Inflammatory macrophage treated with lipopolysaccharide for 1 hour (primary cell): ENCODE measurements around the gene VASH1.
"Not testable (repeated sequence)": the region's sequence is repeated elsewhere in the genome, so short reads cannot be mapped to it uniquely, and the experiment has no call there.

Source experiments
- DNase-seq, 2 donors: peaks; one replicate each; pipeline ENCODE4 v3.0.0-alpha.2; 2020 to 2022

Gene VASH1

GRCh38 chr14:76761136-76761959 lies at the start of gene VASH1:
VASH1 (plus strand) TSS chr14:76761468; CDS start chr14:76762822, 1,354 bp downstream.
- DNase-seq, result peak; percentile 64 to 71

GRCh38 chr14:76713121-76713520 lies 48.1 kb upstream of the VASH1 start:
- DNase-seq, result no peak

- DNase-seq, result no peak
Measured at GRCh38 chr14:76714470-76714869, 46.8 kb upstream of the VASH1 start.

- no peak for DNase-seq
Measured at GRCh38 chr14:76715101-76715500, 46.2 kb upstream of the VASH1 start.

- DNase-seq, result peak; percentile 35 to 41
Measured at GRCh38 chr14:76715511-76716081, 45.7 kb upstream of the VASH1 start.

- no peak for DNase-seq
Measured at GRCh38 chr14:76716285-76716684, 45.0 kb upstream of the VASH1 start.

GRCh38 chr14:76717508-76718290 lies 43.6 kb upstream of the VASH1 start:
- no peak for DNase-seq

- no peak for DNase-seq
Measured at GRCh38 chr14:76718306-76719040, 42.8 kb upstream of the VASH1 start.

GRCh38 chr14:76719666-76720065 lies 41.6 kb upstream of the VASH1 start:
- no peak for DNase-seq

- peak in 1 of 2 donors; percentile 46 for DNase-seq
Measured at GRCh38 chr14:76720382-76720813, 40.9 kb upstream of the VASH1 start.

GRCh38 chr14:76721506-76721905 lies 39.8 kb upstream of the VASH1 start:
- not testable (repeated sequence) for DNase-seq

- no peak for DNase-seq
Measured at GRCh38 chr14:76724651-76725550, 36.4 kb upstream of the VASH1 start.

- no peak for DNase-seq
Measured at GRCh38 chr14:76726551-76726970, 34.7 kb upstream of the VASH1 start.

- no peak for DNase-seq
Measured at GRCh38 chr14:76727384-76727783, 33.9 kb upstream of the VASH1 start.

- no peak for DNase-seq
Measured at GRCh38 chr14:76727901-76728300, 33.4 kb upstream of the VASH1 start.

- peak; percentile 56 to 68 for DNase-seq
Measured at GRCh38 chr14:76729258-76729657, 32.0 kb upstream of the VASH1 start.

GRCh38 chr14:76729953-76730505 lies 31.2 kb upstream of the VASH1 start:
- peak; percentile 43 to 49 for DNase-seq

GRCh38 chr14:76734501-76734900 lies 26.8 kb upstream of the VASH1 start:
- not testable (repeated sequence) for DNase-seq

- no peak for DNase-seq
Measured at GRCh38 chr14:76736514-76736913, 24.8 kb upstream of the VASH1 start.

- DNase-seq, result no peak
Measured at GRCh38 chr14:76741074-76741473, 20.2 kb upstream of the VASH1 start.

GRCh38 chr14:76742185-76742584 lies 19.1 kb upstream of the VASH1 start:
- no peak for DNase-seq
